Activated CD4-positive, alpha-beta T cell treated with anti-CD3 and anti-CD28 coated beads for 1 hour (primary cell): Measurements from ENCODE around the gene MAP4K1.
"Not testable (repeated sequence)": the region's sequence is repeated elsewhere in the genome, so short reads cannot be mapped to it uniquely, and the experiment has no call there.

Experiments used
- DNase-seq: peaks from one replicate; pipeline ENCODE4 v3.0.0-alpha.2; 2020

MAP4K1 gene

GRCh38 chr19:38565691-38566105, 52.1 kb downstream of the MAP4K1 start:
- no peak for DNase-seq

- no peak for DNase-seq
Observed at GRCh38 chr19:38564981-38565690, 52.6 kb downstream of the MAP4K1 start.

- DNase-seq, result no peak
Observed at GRCh38 chr19:38563475-38563874, 54.3 kb downstream of the MAP4K1 start.

- no peak for DNase-seq
Observed at GRCh38 chr19:38562096-38562495, 55.7 kb downstream of the MAP4K1 start.

GRCh38 chr19:38561658-38562057, 56.1 kb downstream of the MAP4K1 start:
- no peak for DNase-seq

- no peak for DNase-seq
Observed at GRCh38 chr19:38561053-38561606, 56.6 kb downstream of the MAP4K1 start.

GRCh38 chr19:38559428-38560401, 58.0 kb downstream of the MAP4K1 start:
- DNase-seq, result no peak

- DNase-seq, result not testable (repeated sequence)
Observed at GRCh38 chr19:38558933-38559332, 58.8 kb downstream of the MAP4K1 start.

- DNase-seq, result no peak
Observed at GRCh38 chr19:38557205-38557799, 60.5 kb downstream of the MAP4K1 start.

- no peak for DNase-seq
Observed at GRCh38 chr19:38556521-38557174, 61.1 kb downstream of the MAP4K1 start.

- no peak for DNase-seq
Observed at GRCh38 chr19:38555200-38555599, 62.6 kb downstream of the MAP4K1 start.

GRCh38 chr19:38554676-38555141, 63.0 kb downstream of the MAP4K1 start:
- DNase-seq, result no peak

GRCh38 chr19:38553239-38553638, 64.5 kb downstream of the MAP4K1 start:
- not testable (repeated sequence) for DNase-seq

- no peak for DNase-seq
Observed at GRCh38 chr19:38551450-38551813, 66.3 kb downstream of the MAP4K1 start.

- DNase-seq, result no peak
Observed at GRCh38 chr19:38550376-38550775, 67.4 kb downstream of the MAP4K1 start.

- DNase-seq, result no peak
Observed at GRCh38 chr19:38549942-38550341, 67.8 kb downstream of the MAP4K1 start.

GRCh38 chr19:38549061-38549460, 68.7 kb downstream of the MAP4K1 start:
- no peak for DNase-seq

GRCh38 chr19:38547421-38547820, 70.3 kb downstream of the MAP4K1 start:
- no peak for DNase-seq

GRCh38 chr19:38545596-38545995, 72.2 kb downstream of the MAP4K1 start:
- no peak for DNase-seq

GRCh38 chr19:38544569-38545315, 73.0 kb downstream of the MAP4K1 start:
- no peak for DNase-seq

- no peak for DNase-seq
Observed at GRCh38 chr19:38543807-38544568, 73.8 kb downstream of the MAP4K1 start.
